Mucosa of gallbladder (tissue), 1 donor: Measurements from ENCODE around the gene FTSJ3. TPM values are rescaled to one million over a fixed set of nuclear protein-coding genes. Genes with fewer than 3 reads are reported as not detected.
"Not testable (repeated sequence)": the region's sequence is repeated elsewhere in the genome, so short reads cannot be mapped to it uniquely, and the experiment has no call there.

Source experiments
- DNase-seq: peaks from one replicate; pipeline ENCODE4 v3.0.0-alpha.2; 2020; ENCODE audit warnings: low spot score
- total RNA-seq: library from RNA; stranded (reverse); gene quantifications from one replicate; pipeline ENCODE4 v1.2.1, GENCODE V29; 2021
- donor health status: DM: no; HTN: no; CAD: no.

The FTSJ3 gene
- total RNA-seq, 1 donor from 2014 or later = 43.1 TPM

DNA sequence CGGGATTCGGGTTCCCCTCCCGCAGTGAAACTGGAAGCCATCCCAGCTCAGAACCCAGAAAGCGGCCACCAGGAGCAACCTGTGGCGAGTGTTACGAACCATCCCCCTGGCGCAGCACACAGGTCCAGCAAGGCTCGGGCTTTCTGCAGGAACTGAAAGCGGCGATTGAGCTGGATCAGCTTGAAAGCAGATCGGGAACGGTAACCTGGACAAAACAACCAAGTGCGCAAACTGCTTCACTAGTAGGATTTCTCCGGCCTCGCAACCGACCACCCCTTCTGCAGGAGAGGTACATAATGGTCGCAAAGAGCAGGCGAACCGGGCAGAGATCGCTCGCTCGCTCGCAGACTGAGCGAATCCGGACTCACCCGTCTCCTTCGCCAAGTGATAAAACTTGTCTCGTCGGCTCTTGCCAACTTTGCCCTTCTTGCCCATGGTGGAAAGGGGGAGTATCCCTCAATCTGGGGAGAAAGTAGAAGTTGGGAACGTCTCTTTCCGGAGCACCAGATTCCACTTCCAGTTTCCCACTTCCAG is 928 bp downstream of the FTSJ3 start:
- no peak for DNase-seq

GRCh38 chr17:63824362-63824761 is 3.1 kb downstream of the FTSJ3 start:
- no peak for DNase-seq

DNA sequence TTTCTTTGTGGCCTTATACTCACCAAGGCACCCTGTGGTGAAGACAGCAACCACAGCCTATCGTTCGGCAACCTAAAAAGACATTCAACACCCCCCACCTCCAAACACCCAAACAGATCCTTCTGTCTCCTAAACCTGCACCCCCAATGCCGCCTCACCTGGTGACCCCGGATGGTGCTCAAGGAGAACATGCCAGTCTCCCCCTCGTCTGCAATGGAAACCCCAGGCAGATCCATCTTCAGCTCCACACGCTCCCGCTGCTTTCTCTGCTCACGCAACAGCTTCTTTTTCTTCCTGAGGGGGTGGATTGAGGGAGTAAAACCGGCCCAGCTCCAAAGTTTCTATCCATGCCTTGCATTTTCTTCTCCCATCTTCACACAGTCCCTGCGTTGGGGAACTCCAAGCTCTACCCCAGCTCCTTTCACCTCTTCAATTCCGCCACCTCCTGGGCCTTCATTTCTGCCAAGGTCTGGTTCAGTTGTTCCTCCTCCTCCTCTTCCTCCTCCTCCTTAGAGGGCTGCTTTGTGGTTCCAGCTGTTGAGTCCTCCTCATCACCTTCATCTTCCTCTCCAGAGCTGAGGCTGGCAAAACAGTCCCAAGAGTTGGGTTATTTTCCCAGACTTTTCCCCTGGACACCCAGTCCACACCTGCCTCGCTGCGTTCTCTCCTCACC is 3.7 kb downstream of the FTSJ3 start:
- no peak for DNase-seq

GRCh38 chr17:63822537-63822936 is 4.9 kb downstream of the FTSJ3 start:
- DNase-seq = no peak

DNA sequence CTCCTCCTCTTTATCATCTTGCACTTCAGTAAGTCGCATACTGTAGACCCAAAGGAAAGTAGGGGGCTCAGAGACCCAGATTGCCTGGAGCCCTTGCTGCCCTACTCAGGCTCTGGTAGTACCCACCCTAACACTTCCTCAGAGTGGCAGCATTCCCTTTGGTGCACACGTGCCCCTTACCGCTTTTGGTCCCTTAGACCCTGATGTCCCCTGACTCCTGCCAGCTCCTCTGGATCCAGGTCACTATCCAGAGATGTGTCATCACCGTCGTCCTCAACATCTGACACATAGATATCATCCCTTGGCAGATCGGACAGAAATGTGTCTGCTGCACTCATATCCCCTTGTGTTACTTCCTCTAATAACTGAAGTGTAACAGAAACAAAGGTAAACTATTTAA is 5.7 kb downstream of the FTSJ3 start:
- no peak for DNase-seq

DNA sequence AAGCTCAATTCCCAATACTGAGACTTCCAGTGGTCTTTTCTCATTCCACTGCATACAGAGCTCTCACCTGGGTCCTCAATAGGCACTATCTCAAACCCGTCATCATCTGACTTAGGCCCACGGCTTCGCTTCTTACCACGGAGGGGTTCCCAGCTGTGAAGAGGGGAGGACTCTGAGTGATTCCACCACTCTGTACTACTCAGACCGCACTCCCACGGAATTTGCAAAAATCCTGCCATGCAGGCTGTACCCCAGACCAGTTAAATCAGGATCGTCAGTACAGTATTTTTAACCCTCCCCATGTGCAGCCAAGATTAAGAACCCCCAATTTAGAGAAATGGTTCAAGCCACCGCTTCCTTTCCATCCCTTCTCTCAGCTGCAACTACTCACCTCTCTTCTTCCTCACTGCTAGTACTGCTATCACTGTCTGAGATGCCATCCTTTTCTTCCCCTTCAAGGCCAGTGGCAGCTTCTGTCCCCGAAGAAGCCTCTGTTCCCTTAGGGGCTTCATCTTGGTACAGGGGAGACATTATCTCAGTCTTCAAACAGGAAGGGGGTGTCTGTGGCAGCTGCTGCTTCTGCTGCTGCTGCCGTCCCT is 6.4 kb downstream of the FTSJ3 start:
- DNase-seq = no peak

DNA sequence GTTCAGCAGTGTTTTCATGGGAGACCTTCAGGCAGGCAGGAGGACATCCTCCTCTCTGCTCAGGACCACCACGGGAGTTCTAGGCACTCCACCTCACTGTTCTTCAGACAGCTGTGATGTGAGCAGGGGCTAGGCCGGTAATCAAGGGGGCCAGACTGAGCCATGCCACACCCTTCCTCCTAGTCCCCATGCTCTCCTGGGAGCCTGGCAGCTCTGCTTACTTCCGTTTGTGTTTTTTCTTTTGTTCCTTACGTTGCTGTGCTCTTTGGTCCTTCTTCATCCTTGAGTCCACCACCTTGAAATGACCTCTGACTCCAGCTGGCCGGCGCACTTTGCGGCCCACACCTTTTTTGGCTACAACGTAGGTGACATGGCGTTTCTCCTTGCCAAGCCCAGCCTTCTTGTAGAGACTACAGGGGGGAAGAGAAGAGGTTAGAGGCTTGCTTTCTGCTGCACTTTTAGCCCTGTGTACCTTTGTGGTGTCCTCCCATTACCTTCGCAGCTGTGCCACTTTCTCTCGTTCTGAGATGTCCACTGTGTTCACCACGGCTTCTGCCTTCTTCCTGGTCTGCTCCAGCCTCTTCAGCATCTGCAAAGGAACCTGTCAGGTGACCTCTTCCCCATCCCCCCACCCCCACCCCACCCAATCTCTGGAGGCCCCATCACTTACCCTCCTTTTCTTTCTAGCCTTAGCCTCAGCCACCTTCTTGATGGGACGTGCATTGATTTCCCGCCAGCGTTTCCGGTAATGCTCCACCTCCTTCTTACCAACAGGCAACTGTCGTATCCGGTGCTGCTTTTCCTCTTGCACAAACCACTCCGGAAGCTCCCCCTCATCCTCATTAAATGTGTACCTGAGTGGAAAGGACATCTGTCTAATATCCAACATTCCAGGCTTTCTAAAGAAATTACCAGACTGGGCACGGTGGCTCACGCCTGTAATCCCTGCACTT is 7.6 kb downstream of the FTSJ3 start:
- no peak for DNase-seq

- no peak for DNase-seq
Observed at GRCh38 chr17:63819131-63819530, 8.3 kb downstream of the FTSJ3 start.

DNA sequence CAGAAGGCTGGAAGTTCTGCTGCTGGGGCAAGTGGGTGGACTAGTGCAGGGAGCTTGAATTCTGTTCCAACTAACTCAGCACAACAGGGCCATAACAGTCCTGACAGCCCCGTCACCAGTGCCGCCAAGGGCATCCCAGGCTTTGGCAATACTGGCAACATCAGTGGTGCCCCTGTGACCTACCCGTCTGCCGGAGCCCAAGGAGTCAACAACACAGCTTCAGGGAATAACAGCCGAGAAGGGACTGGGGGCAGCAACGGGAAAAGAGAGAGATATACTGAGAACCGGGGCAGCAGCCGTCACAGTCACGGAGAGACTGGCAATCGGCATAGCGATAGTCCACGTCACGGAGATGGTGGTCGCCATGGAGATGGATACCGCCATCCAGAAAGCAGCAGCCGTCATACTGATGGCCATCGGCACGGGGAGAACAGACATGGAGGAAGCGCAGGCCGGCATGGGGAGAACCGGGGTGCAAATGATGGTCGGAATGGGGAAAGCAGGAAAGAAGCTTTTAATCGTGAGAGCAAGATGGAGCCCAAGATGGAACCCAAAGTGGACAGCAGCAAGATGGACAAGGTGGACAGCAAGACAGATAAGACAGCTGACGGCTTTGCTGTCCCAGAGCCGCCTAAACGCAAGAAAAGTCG is 9.6 kb downstream of the FTSJ3 start:
- DNase-seq = no peak

DNA sequence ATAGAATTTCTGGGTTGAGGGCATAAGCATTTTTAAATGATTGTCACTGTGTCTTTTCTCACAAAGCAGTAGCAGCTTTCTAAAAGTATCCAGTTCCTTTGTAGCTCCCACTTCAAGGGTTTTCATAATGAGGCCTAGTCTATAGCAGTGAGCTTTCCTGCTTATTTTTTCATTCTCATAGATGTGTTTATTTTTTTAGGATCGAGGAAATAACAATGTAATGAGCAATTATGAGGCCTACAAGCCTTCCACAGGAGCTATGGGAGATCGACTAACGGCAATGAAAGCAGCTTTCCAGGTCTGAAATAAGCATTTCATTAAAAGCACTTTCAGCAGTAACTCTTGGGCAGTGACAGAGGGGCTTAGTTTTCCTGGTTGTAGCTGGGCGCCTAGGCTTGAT is 10.8 kb downstream of the FTSJ3 start:
- DNase-seq = no peak

DNA sequence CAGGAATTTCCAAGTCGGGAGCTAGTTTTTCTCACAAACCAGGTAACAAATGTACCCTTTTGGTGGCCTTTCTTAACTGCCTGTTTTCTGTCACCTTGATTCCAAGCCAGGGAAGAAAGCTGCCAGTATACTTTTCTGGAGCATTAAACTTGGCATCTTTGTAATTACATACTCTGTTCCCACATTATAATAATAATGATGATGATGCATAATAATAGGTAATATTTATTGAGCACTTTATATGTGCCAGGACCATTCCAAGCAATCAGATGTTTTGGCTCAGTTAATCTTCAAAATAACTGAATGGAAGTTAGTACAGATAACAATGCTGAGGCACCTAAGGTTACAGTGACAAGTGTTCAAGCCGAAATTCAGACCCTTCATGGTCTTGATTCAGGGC is 11.3 kb downstream of the FTSJ3 start:
- DNase-seq = no peak

DNA sequence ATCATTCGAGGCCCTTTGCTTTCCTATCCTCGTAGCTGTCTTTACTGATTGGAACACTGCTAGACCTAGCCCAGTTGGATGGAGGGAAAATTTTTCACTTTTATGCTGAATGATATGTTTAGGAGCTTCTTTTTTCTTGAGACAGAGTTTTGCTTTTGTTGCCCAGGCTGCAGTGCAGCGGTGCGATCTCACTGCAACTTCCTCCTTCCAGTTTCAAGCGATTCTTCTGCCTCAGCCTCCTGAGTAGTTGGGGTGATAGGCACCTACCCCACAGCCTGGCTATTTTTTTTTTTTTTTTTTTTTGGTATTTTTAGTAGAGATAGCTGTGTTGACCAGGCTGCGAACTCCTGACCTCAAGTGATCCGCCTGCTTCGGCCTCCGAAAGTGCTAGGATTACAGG is 17.5 kb downstream of the FTSJ3 start:
- no peak for DNase-seq

DNA sequence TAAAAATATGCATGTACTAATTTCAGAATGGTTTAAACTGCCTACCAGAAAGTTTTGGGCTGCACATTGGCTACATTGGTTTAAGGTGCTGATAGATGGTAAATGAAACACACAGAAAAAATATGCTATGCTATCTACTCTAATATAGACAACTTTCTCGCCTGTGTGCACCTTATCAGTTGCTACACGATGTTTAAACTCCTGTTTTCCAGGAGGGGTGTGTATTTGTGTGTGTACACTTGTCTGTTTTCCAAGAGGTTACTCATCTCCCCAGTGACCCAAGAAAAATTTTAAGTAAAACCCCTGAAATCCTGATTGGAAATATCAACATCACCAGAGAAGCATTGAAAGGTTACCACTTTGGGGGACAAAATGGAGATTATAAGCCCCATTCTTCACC is 21.9 kb downstream of the FTSJ3 start:
- DNase-seq = no peak

- no peak for DNase-seq
Observed at GRCh38 chr17:63804328-63804727, 23.1 kb downstream of the FTSJ3 start.

DNA sequence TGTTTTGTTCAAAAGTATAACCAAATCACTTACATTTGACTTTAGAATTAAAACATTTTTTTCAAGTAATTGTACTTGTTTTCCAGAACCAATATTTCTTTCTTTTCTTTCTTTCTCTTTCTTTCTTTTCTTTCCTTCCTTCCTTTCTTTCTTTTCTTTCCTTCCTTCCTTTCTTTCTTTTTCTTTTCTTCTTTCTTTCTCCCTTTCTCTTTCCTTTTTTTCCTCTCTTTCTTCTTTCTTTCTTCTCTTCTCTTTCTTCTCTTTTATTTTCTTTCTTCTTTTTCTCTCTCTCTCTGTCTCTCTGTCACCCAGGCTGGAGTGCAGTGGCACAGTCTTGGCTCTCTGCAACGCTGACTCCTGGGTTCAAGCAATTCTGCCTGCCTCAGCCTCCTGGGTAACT is 26.7 kb downstream of the FTSJ3 start:
- no peak for DNase-seq

DNA sequence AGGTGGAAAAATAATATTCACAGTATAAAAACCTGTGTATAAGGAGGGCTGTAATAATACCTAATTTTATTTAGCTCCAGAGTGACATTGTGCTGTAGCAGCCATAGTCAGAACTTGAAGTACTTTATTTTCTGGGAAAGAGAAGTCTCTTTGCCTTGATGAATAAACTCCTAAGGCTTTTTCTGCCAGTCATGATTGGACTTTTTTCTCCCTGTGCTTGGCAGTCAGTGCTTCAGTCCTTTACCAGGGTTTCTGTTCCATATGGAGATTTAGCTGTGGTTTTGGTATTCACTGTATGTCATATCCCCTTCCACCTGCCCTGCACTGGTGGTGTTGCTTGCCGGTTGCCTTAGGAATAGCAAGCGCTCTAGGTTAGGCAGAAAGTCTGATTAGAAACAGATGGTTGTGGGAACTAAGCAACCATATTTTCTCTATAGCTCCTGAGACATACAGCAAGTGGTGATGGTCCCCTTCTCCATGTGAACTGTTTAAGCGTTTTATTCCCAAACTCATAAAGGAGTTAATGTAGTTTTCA is 28.8 kb downstream of the FTSJ3 start:
- DNase-seq = no peak

- DNase-seq = not testable (repeated sequence)
Observed at GRCh38 chr17:63796375-63796774, 31.1 kb downstream of the FTSJ3 start.

- no peak for DNase-seq
Observed at GRCh38 chr17:63792055-63792729, 35.3 kb downstream of the FTSJ3 start.

GRCh38 chr17:63790057-63790456 is 37.4 kb downstream of the FTSJ3 start:
- DNase-seq = no peak

- DNase-seq = no peak
Observed at GRCh38 chr17:63786971-63787711, 40.3 kb downstream of the FTSJ3 start.
